ENCODE data around the gene ATP8A1. TPM values are rescaled to one million over a fixed set of nuclear protein-coding genes. Genes with fewer than 3 reads are reported as not detected.

The ATP8A1 gene
- total and polyA plus RNA-seq, 4 donors = 0.38 to 13.2 (median 6.7) TPM

GRCh38 chr4:42428036-42428435 is 228.9 kb downstream of the ATP8A1 start:
- no peak overlapping the region for H3K4me3 ChIP-seq (ENCODE audit: low read length in 2 of 2)
- H3K27ac ChIP-seq (ENCODE audit: low read depth in 1 of 2, low read length in 2 of 2) = no peak overlapping the region
- ATAC-seq (ENCODE audit: low FRiP score) (no peak), DNase-seq (no peak)
- 78 to 84% methylated on average over 2 of the region's 2 CpGs for WGBS, 2 donors
- no peaks in the 10 kb centered on the region for H3K9me3 ChIP-seq (ENCODE audit: control insufficient read depth, low read length)
- H3K4me1 ChIP-seq (ENCODE audit: control insufficient read depth in 1 of 2, insufficient read depth in 2 of 2, low read length in 2 of 2) = no peaks in the 10 kb centered on the region
- intact Hi-C loops (cut with DNase I) = no loop called here
- H3K36me3 ChIP-seq (ENCODE audit: control insufficient read depth in 1 of 2, insufficient read depth in 2 of 2, low read length in 1 of 2) = no peaks in the 10 kb centered on the region
- H3K27me3 ChIP-seq (ENCODE audit: control insufficient read depth in 1 of 2, insufficient read depth in 2 of 2, low read length in 1 of 2) = no peaks in the 10 kb centered on the region

- Histone ChIP-seq H3K4me3 (ENCODE audit: low read length in 2 of 2) (no peak overlapping the region), H3K27me3 (ENCODE audit: control insufficient read depth in 1 of 2, insufficient read depth in 2 of 2, low read length in 1 of 2) (no peaks in the 10 kb centered on the region), H3K9me3 (ENCODE audit: control insufficient read depth, low read length) (no peaks in the 10 kb centered on the region), H3K27ac (ENCODE audit: low read depth in 1 of 2, low read length in 2 of 2) (no peak overlapping the region), H3K4me1 (ENCODE audit: control insufficient read depth in 1 of 2, insufficient read depth in 2 of 2, low read length in 2 of 2) (no peaks in the 10 kb centered on the region), H3K36me3 (ENCODE audit: control insufficient read depth in 1 of 2, insufficient read depth in 2 of 2, low read length in 1 of 2) (peaks cover 0 to 1% of the 10 kb centered on the region in 2 donors)
- DNase-seq = no peak
- intact Hi-C loops (cut with DNase I) = no loop called here
- WGBS, 2 donors = 82 to 88% methylated on average over 19 of the region's 19 CpGs
- no peak for ATAC-seq (ENCODE audit: low FRiP score)
These were observed 231.5 kb downstream of the ATP8A1 start for GRCh38 chr4:42425146-42426065.

GRCh38 chr4:42420140-42420539 is 236.8 kb downstream of the ATP8A1 start:
- ATAC-seq (ENCODE audit: low FRiP score) (no peak), DNase-seq (no peak)
- H3K9me3 ChIP-seq (ENCODE audit: control insufficient read depth, low read length) = no peaks in the 10 kb centered on the region
- no peak overlapping the region for H3K27ac ChIP-seq (ENCODE audit: low read depth in 1 of 2, low read length in 2 of 2)
- H3K4me3 ChIP-seq (ENCODE audit: low read length in 2 of 2) = no peak overlapping the region
- peaks cover 0 to 1% of the 10 kb centered on the region in 2 donors for H3K36me3 ChIP-seq (ENCODE audit: control insufficient read depth in 1 of 2, insufficient read depth in 2 of 2, low read length in 1 of 2)
- no peaks in the 10 kb centered on the region for H3K4me1 ChIP-seq (ENCODE audit: control insufficient read depth in 1 of 2, insufficient read depth in 2 of 2, low read length in 2 of 2)
- intact Hi-C loops (cut with DNase I) = no loop called here
- H3K27me3 ChIP-seq (ENCODE audit: control insufficient read depth in 1 of 2, insufficient read depth in 2 of 2, low read length in 1 of 2) = no peaks in the 10 kb centered on the region
- 68 to 76% methylated on average over 5 of the region's 5 CpGs for WGBS, 2 donors

- Histone ChIP-seq H3K27ac (ENCODE audit: low read depth in 1 of 2, low read length in 2 of 2) (no peak overlapping the region), H3K9me3 (ENCODE audit: control insufficient read depth, low read length) (no peaks in the 10 kb centered on the region), H3K27me3 (ENCODE audit: control insufficient read depth in 1 of 2, insufficient read depth in 2 of 2, low read length in 1 of 2) (no peaks in the 10 kb centered on the region), H3K36me3 (ENCODE audit: control insufficient read depth in 1 of 2, insufficient read depth in 2 of 2, low read length in 1 of 2) (peaks cover 0 to 1% of the 10 kb centered on the region in 2 donors), H3K4me3 (ENCODE audit: low read length in 2 of 2) (no peak overlapping the region), H3K4me1 (ENCODE audit: control insufficient read depth in 1 of 2, insufficient read depth in 2 of 2, low read length in 2 of 2) (peaks cover 1 to 2% of the 10 kb centered on the region in 2 donors)
- DNase-seq = no peak
- intact Hi-C loops (cut with DNase I) = no loop called here
- ATAC-seq (ENCODE audit: low FRiP score) = no peak
- WGBS, 2 donors = 66 to 70% methylated on average over 3 of the region's 3 CpGs
These were observed 239.4 kb downstream of the ATP8A1 start for GRCh38 chr4:42417550-42417949.

GRCh38 chr4:42416017-42416416 is 240.9 kb downstream of the ATP8A1 start:
- Histone ChIP-seq H3K4me1 (ENCODE audit: control insufficient read depth in 1 of 2, insufficient read depth in 2 of 2, low read length in 2 of 2) (peaks cover 1 to 2% of the 10 kb centered on the region in 2 donors), H3K36me3 (ENCODE audit: control insufficient read depth in 1 of 2, insufficient read depth in 2 of 2, low read length in 1 of 2) (no peaks in the 10 kb centered on the region), H3K9me3 (ENCODE audit: control insufficient read depth, low read length) (no peaks in the 10 kb centered on the region), H3K4me3 (ENCODE audit: low read length in 2 of 2) (no peak overlapping the region), H3K27me3 (ENCODE audit: control insufficient read depth in 1 of 2, insufficient read depth in 2 of 2, low read length in 1 of 2) (no peaks in the 10 kb centered on the region), H3K27ac (ENCODE audit: low read depth in 1 of 2, low read length in 2 of 2) (no peak overlapping the region)
- WGBS, 2 donors = 81 to 85% methylated on average over 3 of the region's 3 CpGs
- DNase-seq (no peak), ATAC-seq (ENCODE audit: low FRiP score) (no peak)
- intact Hi-C loops (cut with DNase I) = no loop called here

GRCh38 chr4:42415281-42415680 is 241.6 kb downstream of the ATP8A1 start:
- H3K4me1 ChIP-seq (ENCODE audit: control insufficient read depth in 1 of 2, insufficient read depth in 2 of 2, low read length in 2 of 2) = peaks cover 1 to 2% of the 10 kb centered on the region in 2 donors
- H3K27me3 ChIP-seq (ENCODE audit: control insufficient read depth in 1 of 2, insufficient read depth in 2 of 2, low read length in 1 of 2) = no peaks in the 10 kb centered on the region
- no peak overlapping the region for H3K4me3 ChIP-seq (ENCODE audit: low read length in 2 of 2)
- ATAC-seq (ENCODE audit: low FRiP score) = no peak
- no peak overlapping the region for H3K27ac ChIP-seq (ENCODE audit: low read depth in 1 of 2, low read length in 2 of 2)
- no peak for DNase-seq
- H3K36me3 ChIP-seq (ENCODE audit: control insufficient read depth in 1 of 2, insufficient read depth in 2 of 2, low read length in 1 of 2) = no peaks in the 10 kb centered on the region
- intact Hi-C loops (cut with DNase I) = no loop called here
- no peaks in the 10 kb centered on the region for H3K9me3 ChIP-seq (ENCODE audit: control insufficient read depth, low read length)
- 75 to 88% methylated on average over 1 of the region's 1 CpG for WGBS, 2 donors

GRCh38 chr4:42412251-42412650 is 244.7 kb downstream of the ATP8A1 start:
- ATAC-seq (ENCODE audit: low FRiP score) = peak; percentile 67
- H3K4me3 ChIP-seq (ENCODE audit: low read length in 2 of 2) = no peak overlapping the region
- H3K4me1 ChIP-seq (ENCODE audit: control insufficient read depth in 1 of 2, insufficient read depth in 2 of 2, low read length in 2 of 2) = peaks cover 1 to 2% of the 10 kb centered on the region in 2 donors
- no peaks in the 10 kb centered on the region for H3K9me3 ChIP-seq (ENCODE audit: control insufficient read depth, low read length)
- no peaks in the 10 kb centered on the region for H3K36me3 ChIP-seq (ENCODE audit: control insufficient read depth in 1 of 2, insufficient read depth in 2 of 2, low read length in 1 of 2)
- intact Hi-C loops (cut with DNase I) = no loop called here
- H3K27me3 ChIP-seq (ENCODE audit: control insufficient read depth in 1 of 2, insufficient read depth in 2 of 2, low read length in 1 of 2) = no peaks in the 10 kb centered on the region
- 3 to 4% methylated on average over 2 of the region's 2 CpGs for WGBS, 2 donors
- no peak for DNase-seq
- no peak overlapping the region for H3K27ac ChIP-seq (ENCODE audit: low read depth in 1 of 2, low read length in 2 of 2)

GRCh38 chr4:42411803-42412202 is 245.1 kb downstream of the ATP8A1 start:
- no peak for DNase-seq
- Histone ChIP-seq H3K36me3 (ENCODE audit: control insufficient read depth in 1 of 2, insufficient read depth in 2 of 2, low read length in 1 of 2) (no peaks in the 10 kb centered on the region), H3K27ac (ENCODE audit: low read depth in 1 of 2, low read length in 2 of 2) (no peak overlapping the region), H3K27me3 (ENCODE audit: control insufficient read depth in 1 of 2, insufficient read depth in 2 of 2, low read length in 1 of 2) (no peaks in the 10 kb centered on the region), H3K9me3 (ENCODE audit: control insufficient read depth, low read length) (no peaks in the 10 kb centered on the region), H3K4me3 (ENCODE audit: low read length in 2 of 2) (no peak overlapping the region), H3K4me1 (ENCODE audit: control insufficient read depth in 1 of 2, insufficient read depth in 2 of 2, low read length in 2 of 2) (peaks cover 1 to 2% of the 10 kb centered on the region in 2 donors)
- ATAC-seq (ENCODE audit: low FRiP score) = no peak
- intact Hi-C loops (cut with DNase I) = no loop called here
- WGBS, 2 donors = 66 to 69% methylated on average over 4 of the region's 4 CpGs

GRCh38 chr4:42410446-42410845 is 246.5 kb downstream of the ATP8A1 start:
- H3K4me3 ChIP-seq (ENCODE audit: low read length in 2 of 2) = no peak overlapping the region
- H3K9me3 ChIP-seq (ENCODE audit: control insufficient read depth, low read length) = no peaks in the 10 kb centered on the region
- intact Hi-C loops (cut with DNase I) = no loop called here
- no peak overlapping the region for H3K27ac ChIP-seq (ENCODE audit: low read depth in 1 of 2, low read length in 2 of 2)
- no peak for DNase-seq
- ATAC-seq (ENCODE audit: low FRiP score) = no peak
- WGBS, 2 donors = 86% methylated on average over 3 of the region's 3 CpGs
- peaks cover 1 to 2% of the 10 kb centered on the region in 2 donors for H3K4me1 ChIP-seq (ENCODE audit: control insufficient read depth in 1 of 2, insufficient read depth in 2 of 2, low read length in 2 of 2)
- H3K36me3 ChIP-seq (ENCODE audit: control insufficient read depth in 1 of 2, insufficient read depth in 2 of 2, low read length in 1 of 2) = no peaks in the 10 kb centered on the region
- no peaks in the 10 kb centered on the region for H3K27me3 ChIP-seq (ENCODE audit: control insufficient read depth in 1 of 2, insufficient read depth in 2 of 2, low read length in 1 of 2)
